Ishikawa (cell line): ENCODE measurements around the gene SEL1L2.

Experiments used
- CEBPB ChIP-seq: IDR thresholded peaks from 2 replicates; pipeline ENCODE4 v1.6.1; 2012
- CREB1 ChIP-seq: IDR thresholded peaks from 2 replicates; pipeline ENCODE4 v1.6.1; 2012; ENCODE audit warnings: low read depth
- EGR1 ChIP-seq: IDR thresholded peaks from 2 replicates; pipeline ENCODE4 v1.6.1; 2012
- EP300 ChIP-seq: IDR thresholded peaks from 2 replicates; pipeline ENCODE4 v1.6.1; 2012; ENCODE audit warnings: borderline replicate concordance
- FOXM1 ChIP-seq: IDR thresholded peaks from 2 replicates; pipeline ENCODE4 v1.6.1; 2012; ENCODE audit warnings: low read depth, borderline replicate concordance
- NFIC ChIP-seq: IDR thresholded peaks from 2 replicates; pipeline ENCODE4 v1.6.1; 2012
- RAD21 ChIP-seq: IDR thresholded peaks from 2 replicates; pipeline ENCODE4 v1.6.1; 2012; ENCODE audit warnings: low read depth
- REST ChIP-seq: IDR thresholded peaks from 2 replicates; pipeline ENCODE4 v1.6.1; 2012; ENCODE audit warnings: low read depth, mild to moderate bottlenecking
- TAF1 ChIP-seq: IDR thresholded peaks from 2 replicates; pipeline ENCODE4 v1.6.1; 2012; ENCODE audit warnings: low read depth, mild to moderate bottlenecking
- TCF12 ChIP-seq: IDR thresholded peaks from 2 replicates; pipeline ENCODE4 v1.6.1; 2012; ENCODE audit warnings: low read depth
- TEAD4 ChIP-seq: IDR thresholded peaks from 2 replicates; pipeline ENCODE4 v1.6.1; 2012
- YY1 ChIP-seq: IDR thresholded peaks from 2 replicates; pipeline ENCODE4 v1.6.1; 2012; ENCODE audit warnings: low read depth
- ZBTB7A ChIP-seq: IDR thresholded peaks from 2 replicates; pipeline ENCODE4 v1.6.1; 2012; ENCODE audit warnings: low read depth
- TF ChIP-seq, protein P1 (sequence below): IDR thresholded peaks from 2 replicates; pipeline ENCODE4 v1.6.1; 2012
- TF ChIP-seq, protein P2 (sequence below): IDR thresholded peaks from 2 replicates; pipeline ENCODE4 v1.6.1; 2012

SEL1L2 gene

GRCh38 chr20:13936781-13937576 lies 53.4 kb downstream of the SEL1L2 start:
- TF ChIP-seq TCF12: no peak
- TF ChIP-seq, protein P1, sequence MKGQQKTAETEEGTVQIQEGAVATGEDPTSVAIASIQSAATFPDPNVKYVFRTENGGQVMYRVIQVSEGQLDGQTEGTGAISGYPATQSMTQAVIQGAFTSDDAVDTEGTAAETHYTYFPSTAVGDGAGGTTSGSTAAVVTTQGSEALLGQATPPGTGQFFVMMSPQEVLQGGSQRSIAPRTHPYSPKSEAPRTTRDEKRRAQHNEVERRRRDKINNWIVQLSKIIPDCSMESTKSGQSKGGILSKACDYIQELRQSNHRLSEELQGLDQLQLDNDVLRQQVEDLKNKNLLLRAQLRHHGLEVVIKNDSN: no peak
- TF ChIP-seq, protein P2, sequence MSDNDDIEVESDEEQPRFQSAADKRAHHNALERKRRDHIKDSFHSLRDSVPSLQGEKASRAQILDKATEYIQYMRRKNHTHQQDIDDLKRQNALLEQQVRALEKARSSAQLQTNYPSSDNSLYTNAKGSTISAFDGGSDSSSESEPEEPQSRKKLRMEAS: no peak
- no peak for TF ChIP-seq ZBTB7A
- no peak for TF ChIP-seq TAF1
- no peak for TF ChIP-seq TEAD4
- no peak for TF ChIP-seq RAD21
- TF ChIP-seq EGR1: no peak
- no peak for TF ChIP-seq YY1
- no peak for TF ChIP-seq REST
- no peak for TF ChIP-seq CREB1
- TF ChIP-seq FOXM1: no peak
- TF ChIP-seq CEBPB: no peak
- no peak for TF ChIP-seq EP300
- no peak for TF ChIP-seq NFIC

DNA sequence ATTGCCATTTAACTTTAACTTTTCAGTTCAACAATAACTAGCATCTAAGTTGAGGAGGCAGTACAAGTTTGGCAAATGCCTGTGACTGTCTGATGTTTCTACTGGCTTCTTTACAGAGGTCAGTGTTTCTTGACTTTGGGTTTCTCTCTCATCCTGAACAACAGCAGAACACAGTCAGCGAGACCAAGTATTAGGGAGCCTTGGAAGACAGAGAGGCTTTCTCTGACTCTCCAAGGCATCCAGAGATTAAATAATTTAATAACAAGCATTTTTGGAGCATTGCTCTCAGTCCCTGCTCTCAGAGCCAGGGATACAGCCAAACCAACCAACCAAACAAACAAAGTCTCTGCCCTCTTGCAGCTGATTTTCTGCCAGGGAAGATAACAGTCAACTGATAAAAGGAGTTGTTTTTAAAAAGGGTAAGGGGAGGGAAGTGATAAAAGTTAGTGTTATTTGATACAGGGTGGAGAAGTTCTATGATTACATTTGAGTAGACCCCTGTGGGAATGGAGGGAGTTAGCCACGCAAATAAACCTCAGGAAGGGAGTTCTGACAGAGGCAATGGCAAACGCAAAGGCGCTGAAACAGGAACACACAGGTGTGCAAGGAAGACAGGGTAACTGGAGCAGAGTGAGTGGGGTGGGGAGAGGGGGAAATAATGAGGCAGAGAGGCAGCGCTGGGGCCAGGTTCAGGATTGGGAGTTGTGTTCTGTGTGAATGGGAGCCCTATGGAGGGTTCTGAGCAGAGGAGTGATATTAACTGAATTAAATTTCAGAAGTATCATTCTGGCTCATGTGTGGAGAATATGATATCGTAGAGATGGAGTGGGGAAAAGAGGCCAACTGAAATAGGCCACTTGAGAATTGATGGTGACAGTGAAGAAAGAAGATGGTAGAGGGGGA lies 55.2 kb downstream of the SEL1L2 start:
- TF ChIP-seq ZBTB7A (no peak), YY1 (no peak), EGR1 (no peak), TAF1 (no peak), CREB1 (no peak), EP300 (no peak), NFIC (no peak), TCF12 (no peak), REST (no peak), RAD21 (no peak), TEAD4 (no peak), FOXM1 (no peak), CEBPB (no peak)
- TF ChIP-seq, protein P1: no peak
- TF ChIP-seq, protein P2: no peak

- TF ChIP-seq CREB1: no peak
- TF ChIP-seq TCF12: no peak
- no peak for TF ChIP-seq EGR1
- no peak for TF ChIP-seq ZBTB7A
- no peak for TF ChIP-seq NFIC
Observed at GRCh38 chr20:13930281-13930680, 60.1 kb downstream of the SEL1L2 start.

DNA sequence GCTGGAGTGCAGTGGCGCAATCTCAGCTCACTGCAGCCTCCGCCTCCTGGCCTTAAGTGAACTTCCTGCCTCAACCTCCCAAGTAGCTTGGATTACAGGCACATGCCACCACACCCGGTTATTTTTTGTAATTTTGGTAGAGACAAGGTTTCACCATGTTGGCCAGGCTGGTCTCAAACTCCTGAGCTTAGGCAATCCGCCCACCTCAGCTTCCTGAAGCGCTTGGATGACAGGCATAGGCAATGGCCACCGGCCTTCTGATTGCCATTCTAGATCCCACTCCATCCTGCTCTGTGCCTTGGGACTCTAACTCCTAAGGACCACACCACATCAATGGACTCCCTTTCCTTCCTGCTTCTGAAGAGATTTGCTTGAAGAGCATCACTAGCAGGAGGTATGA lies 60.6 kb downstream of the SEL1L2 start:
- TF ChIP-seq YY1 (no peak), EP300 (no peak), TAF1 (no peak), NFIC (no peak), ZBTB7A (no peak), FOXM1 (no peak), CEBPB (no peak), RAD21 (no peak), TCF12 (no peak), TEAD4 (no peak), EGR1 (no peak), CREB1 (no peak), REST (no peak)
- TF ChIP-seq, protein P2: no peak
- TF ChIP-seq, protein P1: no peak
